Keratinocyte (primary cell): Measurements from ENCODE around the gene KHDC4. TPM values are rescaled to one million over a fixed set of nuclear protein-coding genes. Genes with fewer than 3 reads are reported as not detected.

Experiments used
- DNase-seq: peaks from one replicate; pipeline ENCODE4 v3.0.0-alpha.2; 2011; ENCODE audit warnings: low read depth, missing footprints, low spot score
- FAIRE-seq: peaks from 2 replicates; lab custom pipeline; 2011; peaks lifted over from hg19 to GRCh38; lab: Jason Lieb, UNC
- H2AFZ ChIP-seq: 2 replicates; pipeline ENCODE4 v1.6.0; 2012; ENCODE audit warnings: low read length, control low read depth, inconsistent platforms; ENCODE audit not compliant: control insufficient read depth
- H3K27ac ChIP-seq: 2 replicates; pipeline ENCODE4 v1.5.1; 2011; ENCODE audit warnings: low read length; ENCODE audit not compliant: control insufficient read depth, insufficient read depth
- H3K27me3 ChIP-seq: 3 replicates; pipeline ENCODE4 v1.6.0; 2011; ENCODE audit warnings: low read length; ENCODE audit not compliant: control insufficient read depth, insufficient read depth; ENCODE audit errors: extremely low read depth
- H3K36me3 ChIP-seq, 2 experiments: 2 replicates in 1 of 2; 3 replicates in 1 of 2; pipeline ENCODE4 v1.5.1; 2011; ENCODE audit warnings: low read length in 2 of 2, mild to moderate bottlenecking in 1 of 2; ENCODE audit not compliant: control insufficient read depth in 2 of 2, insufficient read depth in 2 of 2; ENCODE audit errors: extremely low read depth in 1 of 2
- H3K4me1 ChIP-seq: 3 replicates; pipeline ENCODE4 v1.5.1; 2011; ENCODE audit warnings: low read length; ENCODE audit not compliant: control insufficient read depth, insufficient read depth; ENCODE audit errors: extremely low read depth
- H3K4me2 ChIP-seq: 3 replicates; pipeline ENCODE4 v1.6.0; 2011; ENCODE audit warnings: low read depth, low read length; ENCODE audit not compliant: control insufficient read depth, insufficient read depth; ENCODE audit errors: extremely low read depth
- H3K4me3 ChIP-seq, 3 experiments: fragments of 200-600 bp in 1 of 3; sonication (generic) in 1 of 3; 2 replicates in 2 of 3; 3 replicates in 1 of 3; pipeline ENCODE4 v1.5.1; 2011 to 2016; ENCODE audit warnings: low read length in 3 of 3, mild to moderate bottlenecking in 3 of 3, control low read depth in 2 of 3, inconsistent platforms in 1 of 3, low read depth in 1 of 3, mixed read lengths in 1 of 3, mixed run types in 1 of 3, moderate library complexity in 1 of 3; ENCODE audit not compliant: control insufficient read depth in 2 of 3, insufficient read depth in 2 of 3; ENCODE audit errors: extremely low read depth in 1 of 3
- H3K79me2 ChIP-seq: 2 replicates; pipeline ENCODE4 v1.6.0; 2012; ENCODE audit warnings: low read length; ENCODE audit not compliant: control insufficient read depth, insufficient read depth
- H3K9ac ChIP-seq: 3 replicates; pipeline ENCODE4 v1.6.0; 2011; ENCODE audit warnings: low read length; ENCODE audit not compliant: control insufficient read depth, insufficient read depth; ENCODE audit errors: extremely low read depth
- H3K9me1 ChIP-seq: 3 replicates; pipeline ENCODE4 v1.6.0; 2011; ENCODE audit warnings: low read length; ENCODE audit not compliant: control insufficient read depth, insufficient read depth; ENCODE audit errors: extremely low read depth
- H3K9me3 ChIP-seq: 2 replicates; pipeline ENCODE4 v1.5.1; 2012; ENCODE audit warnings: low read depth, low read length; ENCODE audit not compliant: control insufficient read depth
- H4K20me1 ChIP-seq: 3 replicates; pipeline ENCODE4 v1.6.0; 2011; ENCODE audit warnings: low read length; ENCODE audit not compliant: control insufficient read depth, insufficient read depth; ENCODE audit errors: extremely low read depth
- EZH2 ChIP-seq: IDR thresholded peaks from one replicate; pipeline ENCODE4 v1.6.1; 2012; ENCODE audit warnings: inconsistent platforms, mild to moderate bottlenecking, low read length, moderate library complexity
- dilution Hi-C: fragments of 300-500 bp; cut with MboI; formaldehyde crosslinking; loops from one replicate; pipeline ENCODE4 v1.7.0; 2020; ENCODE audit warnings: low sequenced_read_pairs; ENCODE audit not compliant: extremely low pct_ligation_motif_present
- polyA plus RNA-seq, 5 experiments: library from polyadenylated mRNA; depleted of rRNA in 3 of 5; stranded (reverse) in 3 of 5; stranded (forward) in 1 of 5; unstranded in 1 of 5; fragments of >200 nt; gene quantifications; 1 replicate in 1 of 5; 2 replicates in 3 of 5; 3 replicates in 1 of 5; pipeline versions ENCODE4 v1.2.1 to v1.2.3, GENCODE V29; 2011 to 2012; ENCODE audit warnings: missing spikeins in 2 of 5, low read depth in 1 of 5, low replicate concordance in 1 of 5
- TF ChIP-seq, protein P1 (sequence below), 3 experiments: IDR thresholded peaks in 1 of 3; conservative IDR thresholded peaks in 1 of 3; optimal IDR thresholded peaks in 1 of 3; 2 replicates in 2 of 3; 3 replicates in 1 of 3; pipeline versions ENCODE3 to v1.5.1; 2011; ENCODE audit warnings: low read length in 3 of 3, mild to moderate bottlenecking in 3 of 3, moderate library complexity in 2 of 3, control low read depth in 1 of 3, inconsistent platforms in 1 of 3; ENCODE audit not compliant: insufficient read depth in 2 of 3; ENCODE audit errors: extremely low read depth in 1 of 3

KHDC4 gene
- polyA plus RNA-seq, 1 donor (not counting 4 experiments of a cell fraction or from before 2014, with no cell fraction given), result 51.3 TPM

- no peak overlapping the region for H3K4me2 ChIP-seq
- H3K9me1 ChIP-seq, result no peaks in the 10 kb centered on the region
- no peaks in the 10 kb centered on the region for H3K4me1 ChIP-seq
- dilution Hi-C loops, result no loop called here
- no peak overlapping the region for H3K27ac ChIP-seq
- no peaks in the 10 kb centered on the region for H3K9me3 ChIP-seq
- no peaks in the 10 kb centered on the region for H3K27me3 ChIP-seq
- H4K20me1 ChIP-seq, result peaks cover 11% of the 10 kb centered on the region
- DNase-seq, result no peak
- H3K79me2 ChIP-seq, result peaks cover 52% of the 10 kb centered on the region
- no peak overlapping the region for H3K4me3 ChIP-seq
- FAIRE-seq, result no peak
- H2AFZ ChIP-seq, result no peak overlapping the region
- TF ChIP-seq EZH2, result no peak
- TF ChIP-seq, protein P1, sequence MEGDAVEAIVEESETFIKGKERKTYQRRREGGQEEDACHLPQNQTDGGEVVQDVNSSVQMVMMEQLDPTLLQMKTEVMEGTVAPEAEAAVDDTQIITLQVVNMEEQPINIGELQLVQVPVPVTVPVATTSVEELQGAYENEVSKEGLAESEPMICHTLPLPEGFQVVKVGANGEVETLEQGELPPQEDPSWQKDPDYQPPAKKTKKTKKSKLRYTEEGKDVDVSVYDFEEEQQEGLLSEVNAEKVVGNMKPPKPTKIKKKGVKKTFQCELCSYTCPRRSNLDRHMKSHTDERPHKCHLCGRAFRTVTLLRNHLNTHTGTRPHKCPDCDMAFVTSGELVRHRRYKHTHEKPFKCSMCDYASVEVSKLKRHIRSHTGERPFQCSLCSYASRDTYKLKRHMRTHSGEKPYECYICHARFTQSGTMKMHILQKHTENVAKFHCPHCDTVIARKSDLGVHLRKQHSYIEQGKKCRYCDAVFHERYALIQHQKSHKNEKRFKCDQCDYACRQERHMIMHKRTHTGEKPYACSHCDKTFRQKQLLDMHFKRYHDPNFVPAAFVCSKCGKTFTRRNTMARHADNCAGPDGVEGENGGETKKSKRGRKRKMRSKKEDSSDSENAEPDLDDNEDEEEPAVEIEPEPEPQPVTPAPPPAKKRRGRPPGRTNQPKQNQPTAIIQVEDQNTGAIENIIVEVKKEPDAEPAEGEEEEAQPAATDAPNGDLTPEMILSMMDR (optimal IDR thresholded peaks at IDR 0.05 in 1 of 3, IDR thresholded peaks at IDR 0.05 in 1 of 3, conservative IDR thresholded peaks at IDR 0.05 in 1 of 3; ENCODE audit: extremely low read depth in 1 of 3, insufficient read depth in 2 of 3, low read length in 3 of 3), result no peak
- peaks cover 45 to 49% of the 10 kb centered on the region in 2 experiments for H3K36me3 ChIP-seq
- H3K9ac ChIP-seq, result no peak overlapping the region
These were observed 34.5 kb upstream of the KHDC4 start for GRCh38 chr1:155968670-155969069.

- Histone ChIP-seq H3K36me3 (peaks cover 44 to 51% of the 10 kb centered on the region in 2 experiments), H3K4me1 (peaks cover under 1% of the 10 kb centered on the region), H3K9me3 (no peaks in the 10 kb centered on the region), H3K9me1 (no peaks in the 10 kb centered on the region), H3K27ac (no peak overlapping the region), H3K4me3 (no peak overlapping the region), H3K4me2 (no peak overlapping the region), H3K27me3 (no peaks in the 10 kb centered on the region), H2AFZ (no peak overlapping the region), H3K79me2 (peaks cover 47% of the 10 kb centered on the region), H3K9ac (no peak overlapping the region), H4K20me1 (peaks cover 6% of the 10 kb centered on the region)
- dilution Hi-C loops, result no loop called here
- no peak for DNase-seq
- TF ChIP-seq, protein P1 (optimal IDR thresholded peaks at IDR 0.05 in 1 of 3, IDR thresholded peaks at IDR 0.05 in 1 of 3, conservative IDR thresholded peaks at IDR 0.05 in 1 of 3; ENCODE audit: extremely low read depth in 1 of 3, insufficient read depth in 2 of 3, low read length in 3 of 3), result no peak
- TF ChIP-seq EZH2, result no peak
- no peak for FAIRE-seq
These were observed 33.8 kb upstream of the KHDC4 start for GRCh38 chr1:155968051-155968400.
